Activated CD4-positive, alpha-beta memory T cell treated with anti-CD3 and anti-CD28 coated beads, Interleukin-2, amount 10 ng/mL, durations not matched to agents 7 days and 5 days (primary cell): ENCODE results near the gene SLC26A2. TPM values are rescaled to one million over a fixed set of nuclear protein-coding genes. Genes with fewer than 3 reads are reported as not detected.
A peak's percentile ranks its signal among the peaks of the same experiment; 100 is the strongest.

ENCODE experiments used
- CTCF ChIA-PET: fragments of 350-600 bp; sonication (Branson Sonifier 250); formaldehyde crosslinking; loops from one replicate; lab custom pipeline; 2021; ENCODE audit warnings: antibody characterized with exemption, inconsistent platforms; lab: Charles Lee
- POLR2A ChIA-PET: fragments of 350-600 bp; sonication (Branson Sonifier 250); formaldehyde crosslinking; loops from one replicate; lab custom pipeline; 2021; ENCODE audit warnings: antibody characterized with exemption; lab: Charles Lee
- DNase-seq: peaks from one replicate; pipeline ENCODE4 v3.0.0-alpha.2; 2020
- H3K27ac Mint-ChIP-seq: one replicate; pipeline ENCODE4 v1.8.0; 2021; ENCODE audit warnings: mild to moderate bottlenecking, mixed read lengths
- H3K27me3 Mint-ChIP-seq: one replicate; pipeline ENCODE4 v1.8.0; 2021; ENCODE audit warnings: mixed read lengths
- H3K36me3 Mint-ChIP-seq: one replicate; pipeline ENCODE4 v1.8.0; 2021; ENCODE audit warnings: low read depth, mixed read lengths
- H3K4me1 Mint-ChIP-seq: one replicate; pipeline ENCODE4 v1.8.0; 2021; ENCODE audit warnings: mixed read lengths
- H3K4me3 Mint-ChIP-seq: one replicate; pipeline ENCODE4 v1.8.0; 2021; ENCODE audit warnings: mild to moderate bottlenecking, mixed read lengths
- H3K9me3 Mint-ChIP-seq: one replicate; pipeline ENCODE4 v1.8.0; 2021; ENCODE audit warnings: mixed read lengths
- total RNA-seq, 2 experiments: library from RNA; stranded (reverse); gene quantifications; one replicate each; pipeline ENCODE4 v1.2.3, GENCODE V29; 2021

The SLC26A2 gene
- total RNA-seq, 2 experiments from 2014 or later, result 8.3 to 8.4 TPM

- no peaks in the 10 kb centered on the region for H3K27me3 Mint-ChIP-seq
- H3K4me3 Mint-ChIP-seq, result no peak overlapping the region
- POLR2A ChIA-PET, result interaction anchor here (1.0 kb wide), 1 partner anchor 21 kb away, joined by 4 read pairs; the partner anchor contains the start of gene SLC26A2
- no peak for DNase-seq
- no peak overlapping the region for H3K27ac Mint-ChIP-seq
- no peaks in the 10 kb centered on the region for H3K4me1 Mint-ChIP-seq
- H3K36me3 Mint-ChIP-seq, result peaks cover 14% of the 10 kb centered on the region
- no peaks in the 10 kb centered on the region for H3K9me3 Mint-ChIP-seq
- CTCF ChIA-PET, result interaction anchor here (2.2 to 3.7 kb wide), 2 partner anchors 10 to 19 kb away, joined by 6 to 20 read pairs; no protein-coding TSS in a partner anchor
These were observed 20.6 kb downstream of the SLC26A2 start for GRCh38 chr5:149981206-149981605.

- H3K4me1 Mint-ChIP-seq, result no peaks in the 10 kb centered on the region
- no peak overlapping the region for H3K27ac Mint-ChIP-seq
These were observed 21.9 kb downstream of the SLC26A2 start for GRCh38 chr5:149982505-149982904.

GRCh38 chr5:149988126-149988525, 27.6 kb downstream of the SLC26A2 start:
- Mint-ChIP-seq H3K36me3 (no peaks in the 10 kb centered on the region), H3K27me3 (no peaks in the 10 kb centered on the region), H3K4me3 (no peak overlapping the region), H3K9me3 (no peaks in the 10 kb centered on the region), H3K27ac (no peak overlapping the region), H3K4me1 (no peaks in the 10 kb centered on the region)
- no peak for DNase-seq
- ChIA-PET POLR2A (no interaction called here), CTCF (no interaction called here)

More at GRCh38 chr5:149982505-149982904, 21.9 kb downstream of the SLC26A2 start:
- H3K4me3 Mint-ChIP-seq, result no peak overlapping the region
- POLR2A ChIA-PET, result no interaction called here
- H3K27me3 Mint-ChIP-seq, result no peaks in the 10 kb centered on the region
- CTCF ChIA-PET, result interaction anchor here (1.0 to 3.7 kb wide), 5 partner anchors 9 to 152 kb away, joined by 3 to 20 read pairs (median 4); no protein-coding TSS in a partner anchor
- peaks cover 14% of the 10 kb centered on the region for H3K36me3 Mint-ChIP-seq
- no peaks in the 10 kb centered on the region for H3K9me3 Mint-ChIP-seq
- DNase-seq, result no peak

- DNase-seq, result peak; percentile 75
- H3K4me3 Mint-ChIP-seq, result no peak overlapping the region
- no peaks in the 10 kb centered on the region for H3K9me3 Mint-ChIP-seq
- POLR2A ChIA-PET, result interaction anchor here (1.1 to 1.4 kb wide), 4 partner anchors 9 to 157 kb away, joined by 3 to 7 read pairs (median 4); partner anchors contain the start of genes HMGXB3, SLC26A2 and TIGD6
- CTCF ChIA-PET, result interaction anchor here (0.6 to 5.2 kb wide), 25 partner anchors 9 to 357 kb away, joined by 3 to 126 read pairs (median 5); partner anchors contain the start of genes HMGXB3, SLC26A2 and TIGD6
- H3K27me3 Mint-ChIP-seq, result no peaks in the 10 kb centered on the region
- peaks cover 2% of the 10 kb centered on the region for H3K4me1 Mint-ChIP-seq
- no peak overlapping the region for H3K27ac Mint-ChIP-seq
- H3K36me3 Mint-ChIP-seq, result no peaks in the 10 kb centered on the region
These were observed 30.2 kb downstream of the SLC26A2 start for GRCh38 chr5:149990518-149991376.

GRCh38 chr5:149993471-149993870, 32.9 kb downstream of the SLC26A2 start:
- H3K36me3 Mint-ChIP-seq, result no peaks in the 10 kb centered on the region
- ChIA-PET CTCF (interaction anchor here (0.9 to 5.2 kb wide), 8 partner anchors 12 to 375 kb away, joined by 3 to 126 read pairs (median 6); no protein-coding TSS in a partner anchor), POLR2A (interaction anchor here (1.2 to 1.5 kb wide), 2 partner anchors 34 to 161 kb away, joined by 3 read pairs; no protein-coding TSS in a partner anchor)
- no peak overlapping the region for H3K4me3 Mint-ChIP-seq
- peaks cover 2% of the 10 kb centered on the region for H3K4me1 Mint-ChIP-seq
- no peak overlapping the region for H3K27ac Mint-ChIP-seq
- H3K27me3 Mint-ChIP-seq, result no peaks in the 10 kb centered on the region
- no peak for DNase-seq
- H3K9me3 Mint-ChIP-seq, result no peaks in the 10 kb centered on the region

GRCh38 chr5:149995385-149996204, 35.0 kb downstream of the SLC26A2 start:
- peaks cover 14% of the 10 kb centered on the region for H3K4me1 Mint-ChIP-seq
- ChIA-PET POLR2A (no interaction called here), CTCF (no interaction called here)
- H3K9me3 Mint-ChIP-seq, result no peaks in the 10 kb centered on the region
- no peak overlapping the region for H3K27ac Mint-ChIP-seq
- H3K36me3 Mint-ChIP-seq, result no peaks in the 10 kb centered on the region
- no peaks in the 10 kb centered on the region for H3K27me3 Mint-ChIP-seq
- H3K4me3 Mint-ChIP-seq, result no peak overlapping the region
- no peak for DNase-seq

GRCh38 chr5:149996205-149996890, 35.8 kb downstream of the SLC26A2 start:
- POLR2A ChIA-PET, result no interaction called here
- Mint-ChIP-seq H3K9me3 (no peaks in the 10 kb centered on the region), H3K4me1 (peaks cover 14% of the 10 kb centered on the region), H3K36me3 (no peaks in the 10 kb centered on the region), H3K27me3 (no peaks in the 10 kb centered on the region), H3K27ac (no peak overlapping the region), H3K4me3 (no peak overlapping the region)
- DNase-seq, result no peak
- CTCF ChIA-PET, result interaction anchor here (0.9 to 1.7 kb wide), 2 partner anchors 38 to 143 kb away, joined by 3 to 4 read pairs; no protein-coding TSS in a partner anchor

- no peak for DNase-seq
- CTCF ChIA-PET, result no interaction called here
- H3K36me3 Mint-ChIP-seq, result peaks cover 12% of the 10 kb centered on the region
- H3K9me3 Mint-ChIP-seq, result no peaks in the 10 kb centered on the region
- POLR2A ChIA-PET, result interaction anchor here (3.2 kb wide), 1 partner anchor 268 kb away, joined by 12 read pairs; the partner anchor contains the start of gene PPARGC1B
- peaks cover 29% of the 10 kb centered on the region for H3K4me1 Mint-ChIP-seq
- H3K27ac Mint-ChIP-seq, result no peak overlapping the region
- H3K4me3 Mint-ChIP-seq, result no peak overlapping the region
- H3K27me3 Mint-ChIP-seq, result no peaks in the 10 kb centered on the region
These were observed 37.7 kb downstream of the SLC26A2 start for GRCh38 chr5:149998281-149998680.

GRCh38 chr5:149999359-149999758, 38.8 kb downstream of the SLC26A2 start:
- ChIA-PET POLR2A (interaction anchor here (1.3 to 3.2 kb wide), 7 partner anchors 8 to 269 kb away, joined by 3 to 31 read pairs (median 10); partner anchors contain the start of genes PPARGC1B and SLC26A2), CTCF (interaction anchor here (1.9 to 3.0 kb wide), 3 partner anchors 8 to 166 kb away, joined by 12 to 21 read pairs (median 12); no protein-coding TSS in a partner anchor)

GRCh38 chr5:149999866-150000255, 39.3 kb downstream of the SLC26A2 start:
- no peak for DNase-seq
- POLR2A ChIA-PET, result interaction anchor here (0.8 to 3.2 kb wide), 17 partner anchors 9 to 1616 kb away, joined by 3 to 31 read pairs (median 4); partner anchors contain the start of genes FBXO38, PCYOX1L, PPARGC1B and SLC26A2
- H3K27me3 Mint-ChIP-seq, result no peaks in the 10 kb centered on the region
- H3K4me3 Mint-ChIP-seq, result peak overlapping the region; percentile 88
- H3K36me3 Mint-ChIP-seq, result peaks cover 22% of the 10 kb centered on the region
- H3K4me1 Mint-ChIP-seq, result peaks cover 39% of the 10 kb centered on the region
- CTCF ChIA-PET, result interaction anchor here (0.8 to 3.0 kb wide), 6 partner anchors 9 to 166 kb away, joined by 3 to 21 read pairs (median 8); no protein-coding TSS in a partner anchor
- H3K9me3 Mint-ChIP-seq, result no peaks in the 10 kb centered on the region
- H3K27ac Mint-ChIP-seq, result peak overlapping the region; percentile 78

More at GRCh38 chr5:149999359-149999758, 38.8 kb downstream of the SLC26A2 start:
- peaks cover 17% of the 10 kb centered on the region for H3K36me3 Mint-ChIP-seq
- H3K9me3 Mint-ChIP-seq, result no peaks in the 10 kb centered on the region
- peak overlapping the region; percentile 88 for H3K4me3 Mint-ChIP-seq
- no peaks in the 10 kb centered on the region for H3K27me3 Mint-ChIP-seq
- DNase-seq, result no peak
- peak overlapping the region; percentile 78 for H3K27ac Mint-ChIP-seq
- peaks cover 36% of the 10 kb centered on the region for H3K4me1 Mint-ChIP-seq

- POLR2A ChIA-PET, result interaction anchor here (0.7 to 3.2 kb wide), 22 partner anchors 9 to 1616 kb away, joined by 3 to 31 read pairs (median 3); partner anchors contain the start of genes FBXO38, PCYOX1L, PPARGC1B and RPS14
These were observed 39.9 kb downstream of the SLC26A2 start, which contains the start of the genes HMGXB3 and TIGD6 for GRCh38 chr5:150000256-150000989. HMGXB3 (plus strand) TSS chr5:150000739; CDS start chr5:150004853, 4,114 bp downstream. TIGD6 (minus strand) TSS chr5:150000654; CDS start chr5:149996348, 4,306 bp downstream.

More at GRCh38 chr5:150000256-150000989, 39.9 kb downstream of the SLC26A2 start, which contains the start of the genes HMGXB3 and TIGD6:
- Mint-ChIP-seq H3K36me3 (peaks cover 24% of the 10 kb centered on the region), H3K27me3 (no peaks in the 10 kb centered on the region), H3K4me1 (peaks cover 39% of the 10 kb centered on the region), H3K4me3 (peak within 1 kb of the TSS; percentile 88), H3K9me3 (no peaks in the 10 kb centered on the region), H3K27ac (peak within 1 kb of the TSS; percentile 96)
- DNase-seq, result peak; percentile 89
- CTCF ChIA-PET, result interaction anchor here (0.8 to 3.0 kb wide), 9 partner anchors 9 to 381 kb away, joined by 3 to 21 read pairs (median 5); no protein-coding TSS in a partner anchor
